Hippocampal formation (tissue), 2 donors: ENCODE measurements around the gene CEP83.
A peak's percentile ranks its signal among the peaks of the same experiment; 100 is the strongest.
"Not testable (repeated sequence)": the region's sequence is repeated elsewhere in the genome, so short reads cannot be mapped to it uniquely, and the experiment has no call there.

ENCODE experiments used
- DNase-seq, 2 donors: peaks; one replicate each; lab custom pipeline; 2025; lab: John Stamatoyannopoulos, UW

The CEP83 gene

DNA sequence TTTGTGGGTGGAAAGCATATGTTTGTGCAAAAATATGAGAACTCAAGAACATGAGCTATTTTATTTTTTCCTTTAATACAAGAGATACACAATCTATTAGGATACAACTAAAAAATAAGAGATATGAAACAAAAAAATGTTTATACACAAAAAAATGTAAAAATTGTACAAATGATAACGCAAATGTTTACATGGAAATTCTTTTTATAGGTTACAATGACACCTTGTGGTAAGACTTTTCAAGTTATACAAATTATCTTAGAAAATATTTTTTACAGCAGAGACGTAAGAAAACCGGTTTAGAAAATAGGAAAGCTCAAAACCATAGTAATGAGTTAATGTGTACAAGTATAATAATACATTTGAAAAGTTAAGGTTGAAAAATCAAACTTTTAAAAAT is 25.5 kb downstream of the CEP83 start:
- peak in 1 of 2 donors; percentile 25 for DNase-seq

DNA sequence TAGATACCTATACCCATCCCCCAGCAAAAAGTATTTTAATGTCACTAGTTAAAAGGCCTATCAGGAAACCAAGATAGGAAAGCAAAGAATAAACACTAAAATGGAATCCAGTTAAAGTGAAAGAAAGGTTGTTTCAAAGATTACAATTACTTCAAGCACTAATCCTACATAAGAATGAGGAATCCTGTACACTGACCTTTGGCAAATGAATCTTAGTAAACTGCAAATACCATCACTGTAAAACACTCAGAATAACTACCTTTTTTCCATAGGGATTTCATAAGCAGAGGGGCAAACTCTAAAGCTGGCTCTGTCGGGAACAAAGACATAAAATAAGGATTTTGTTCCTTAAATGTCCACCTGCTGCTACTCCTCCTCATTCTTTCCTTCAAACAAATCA is 25.9 kb downstream of the CEP83 start:
- peak in 1 of 2 donors; percentile 25 for DNase-seq

DNA sequence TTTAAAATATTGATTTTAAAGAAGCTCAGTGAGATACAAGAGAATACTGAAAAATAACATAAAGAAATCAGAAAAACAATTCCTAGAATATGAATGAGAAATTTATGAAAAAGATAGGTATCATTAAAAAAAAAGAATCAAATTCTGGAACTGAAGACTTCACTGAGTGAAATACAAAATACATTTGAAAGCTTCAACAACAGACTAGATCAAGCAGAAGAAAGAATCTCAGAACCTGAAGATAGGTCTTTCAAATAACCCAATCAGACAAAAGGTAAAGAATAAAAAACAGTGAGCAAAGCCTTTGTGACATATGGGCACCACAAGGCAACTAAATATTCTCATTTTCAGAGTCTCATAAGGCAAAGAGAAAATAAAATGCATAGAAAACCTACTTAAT is 29.4 kb downstream of the CEP83 start:
- DNase-seq = no peak

DNA sequence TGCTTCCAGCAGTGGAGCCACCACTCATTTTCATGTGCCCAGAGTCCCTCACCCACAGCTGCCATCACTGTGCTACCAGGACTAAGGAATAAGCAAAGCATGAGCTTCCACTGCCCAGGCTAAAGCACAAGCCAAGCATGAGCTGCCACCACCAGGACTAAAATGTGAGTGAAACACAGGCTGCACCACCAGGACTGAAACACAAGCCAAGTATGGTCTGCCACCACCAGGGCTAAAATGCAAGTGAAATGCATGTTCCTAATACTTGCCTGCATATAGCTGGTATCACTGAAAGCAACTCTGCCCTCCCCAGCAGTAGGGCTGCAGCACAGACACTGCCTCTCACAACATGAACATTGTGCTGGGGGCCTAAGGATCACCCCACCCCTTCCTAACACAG is 30.0 kb downstream of the CEP83 start:
- DNase-seq = no peak

DNA sequence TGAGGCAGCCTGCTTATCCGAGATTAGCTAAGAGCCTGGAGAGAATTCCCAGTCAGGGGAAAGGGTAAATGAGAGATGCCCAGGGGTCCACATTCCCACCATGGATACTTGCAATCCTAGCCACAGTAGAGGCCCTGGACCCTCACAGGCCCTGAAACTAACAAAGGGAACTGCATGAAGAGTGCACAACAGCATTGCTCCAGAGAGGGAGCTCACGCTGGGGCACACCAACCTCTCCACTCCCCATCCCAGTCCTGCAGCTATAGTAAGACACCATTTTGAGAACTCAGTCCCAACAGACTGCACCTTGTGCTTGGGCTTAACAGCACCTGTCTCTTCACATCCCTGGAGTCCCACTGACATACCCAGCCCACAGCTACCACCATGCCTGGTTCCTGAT is 30.5 kb downstream of the CEP83 start:
- DNase-seq = no peak

DNA sequence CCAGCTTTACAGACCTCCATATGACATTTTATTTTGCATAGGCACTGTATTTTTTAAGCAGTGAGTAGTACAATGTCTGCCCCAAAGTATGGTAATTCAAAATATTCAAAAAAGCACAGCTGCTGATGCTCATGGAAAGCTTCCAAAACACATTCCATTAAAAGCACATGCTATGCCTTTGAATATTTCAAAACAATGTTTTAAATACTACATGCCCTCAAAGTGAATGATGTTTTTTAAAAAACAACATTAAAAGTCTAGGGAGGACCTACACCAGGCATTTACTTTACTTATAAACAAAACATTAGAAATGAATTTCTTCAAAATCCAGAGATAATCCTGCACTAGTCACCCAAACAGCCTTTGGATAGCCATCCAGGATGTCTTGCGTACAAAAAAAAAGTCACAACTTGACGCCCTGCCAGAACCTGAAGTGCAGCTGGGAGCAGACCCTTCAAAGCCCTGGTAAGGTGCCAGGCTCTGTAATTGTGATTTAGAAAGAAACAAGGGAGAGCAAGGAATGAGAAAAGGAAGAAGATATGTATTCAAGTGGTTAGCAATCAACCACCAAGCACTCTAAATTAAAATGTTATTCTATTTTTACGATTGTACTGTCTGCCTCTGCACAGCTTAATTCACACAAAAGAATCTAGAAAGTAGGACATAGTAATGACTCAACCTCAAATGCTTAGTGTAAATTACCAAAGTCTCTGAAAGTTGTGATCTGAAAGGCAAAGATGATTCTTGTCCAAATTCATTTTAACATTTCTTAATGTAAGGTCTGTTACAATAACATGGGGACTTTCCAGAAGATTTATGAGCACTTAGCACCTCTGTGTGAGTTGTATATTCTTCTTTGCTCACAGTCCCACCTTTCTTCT is 31.9 kb downstream of the CEP83 start:
- DNase-seq = no peak

DNA sequence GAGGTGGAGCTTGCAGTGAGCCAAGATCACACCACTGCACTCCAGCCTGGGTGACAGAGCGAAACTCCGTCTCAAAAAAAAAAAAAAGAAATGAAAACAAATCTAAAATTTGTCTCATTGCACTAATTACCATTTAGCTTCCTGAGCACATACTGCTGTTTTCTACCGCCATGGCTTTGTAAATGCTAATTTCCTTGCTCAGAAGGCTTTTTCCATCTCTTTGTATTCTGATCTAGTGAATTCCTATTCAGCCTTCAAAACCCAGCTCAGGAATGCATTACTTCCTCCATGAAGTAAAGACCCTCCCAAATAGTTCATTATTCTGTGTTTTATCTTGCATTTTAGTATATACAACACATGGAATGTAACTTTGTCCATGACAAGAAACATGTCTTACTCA is 33.6 kb downstream of the CEP83 start:
- no peak for DNase-seq

DNA sequence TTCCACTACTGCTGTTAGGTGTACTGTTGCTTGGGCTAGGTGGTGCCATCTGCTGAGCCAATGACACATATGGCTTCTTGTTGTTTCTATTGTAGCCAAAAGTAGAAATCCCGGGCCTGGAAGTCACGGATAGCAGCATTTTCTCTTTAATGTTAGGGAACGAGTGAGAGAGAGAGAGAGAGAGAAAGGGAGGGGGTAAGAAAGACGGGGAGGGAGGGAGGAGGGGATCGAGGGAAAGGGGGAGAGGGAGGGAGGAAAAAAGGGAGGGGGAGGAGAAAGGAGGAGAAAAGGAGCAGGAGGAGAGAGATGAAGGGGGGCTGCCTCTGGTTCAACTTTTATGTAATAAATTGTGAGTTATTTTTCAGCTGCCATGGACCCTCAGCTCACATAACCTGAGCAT is 34.8 kb downstream of the CEP83 start:
- not testable (repeated sequence) for DNase-seq

DNA sequence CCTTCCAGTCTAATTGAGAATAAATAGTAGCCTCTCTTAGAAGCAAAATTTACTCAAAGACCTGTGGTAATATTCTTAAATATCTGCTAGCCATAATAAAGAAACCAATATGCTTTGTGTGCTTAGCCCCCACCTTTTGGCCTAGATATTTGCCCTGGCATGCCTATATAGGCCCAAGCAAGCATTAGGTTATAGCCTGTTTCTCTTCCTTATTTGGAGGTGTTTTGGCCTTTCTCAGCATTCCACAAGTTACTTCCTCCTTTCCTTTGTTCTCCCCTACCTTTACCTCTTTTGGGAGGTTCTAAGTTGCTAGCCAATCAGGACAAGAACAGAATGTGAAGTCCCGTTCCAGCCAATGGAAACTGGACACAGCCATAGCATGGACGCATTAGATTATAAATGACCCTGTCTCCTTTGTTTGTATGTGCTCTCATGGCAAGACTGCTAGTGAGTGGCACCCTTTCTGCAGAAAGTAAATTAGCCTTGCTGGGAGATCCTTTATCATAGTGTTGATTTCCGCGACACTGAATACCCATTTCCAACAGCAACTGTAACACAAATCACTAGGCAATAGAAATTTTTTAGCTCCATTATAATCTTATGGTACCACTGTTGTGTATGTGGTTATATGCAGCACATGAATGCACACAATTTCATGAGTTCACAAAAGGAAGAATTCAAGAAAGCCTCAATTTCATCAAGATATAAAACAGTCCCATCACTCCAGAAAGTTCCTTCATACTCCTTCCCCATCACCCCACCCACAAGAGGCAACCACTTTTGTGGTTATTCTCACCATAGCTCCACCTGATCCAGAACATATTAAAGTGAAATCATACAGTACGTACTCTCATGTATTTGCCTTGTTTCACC is 37.6 kb downstream of the CEP83 start:
- no peak for DNase-seq

DNA sequence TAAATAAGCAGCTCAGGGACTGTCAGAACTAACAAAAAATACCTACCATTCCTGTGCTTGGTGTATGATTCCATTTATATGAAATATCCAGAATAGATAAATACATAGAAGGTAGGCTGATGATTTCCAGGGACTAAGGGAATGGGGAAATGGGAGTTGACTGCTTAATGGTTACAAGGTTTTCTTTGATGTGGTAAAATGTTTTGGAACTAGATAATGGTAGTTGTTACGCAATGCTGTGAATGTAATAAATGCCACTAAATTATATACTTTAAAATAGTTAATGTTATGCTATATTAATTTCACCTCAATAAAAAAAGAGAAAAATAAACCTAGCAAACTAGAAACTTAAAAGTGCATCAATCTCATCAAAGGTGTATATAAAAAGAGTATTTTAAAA is 41.1 kb downstream of the CEP83 start:
- DNase-seq = no peak

DNA sequence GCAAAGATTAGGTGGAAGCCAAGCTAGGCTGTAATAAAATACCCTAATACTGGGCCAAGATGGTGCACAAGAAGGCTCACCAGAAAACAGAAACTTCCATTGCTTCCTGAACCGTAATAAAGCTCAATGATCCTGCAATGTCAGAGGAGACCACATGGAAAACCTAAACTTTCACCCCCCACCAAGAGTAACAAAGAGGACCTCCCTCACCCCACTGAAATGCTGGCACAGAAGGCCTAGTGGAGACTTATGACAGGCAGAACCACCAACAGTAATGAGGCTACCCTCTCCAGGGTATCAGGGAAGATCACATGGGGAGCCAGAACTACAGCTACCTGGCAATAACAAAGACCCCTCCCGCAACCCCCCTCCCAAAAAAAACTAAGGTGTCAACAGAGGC is 43.1 kb downstream of the CEP83 start:
- no peak for DNase-seq

DNA sequence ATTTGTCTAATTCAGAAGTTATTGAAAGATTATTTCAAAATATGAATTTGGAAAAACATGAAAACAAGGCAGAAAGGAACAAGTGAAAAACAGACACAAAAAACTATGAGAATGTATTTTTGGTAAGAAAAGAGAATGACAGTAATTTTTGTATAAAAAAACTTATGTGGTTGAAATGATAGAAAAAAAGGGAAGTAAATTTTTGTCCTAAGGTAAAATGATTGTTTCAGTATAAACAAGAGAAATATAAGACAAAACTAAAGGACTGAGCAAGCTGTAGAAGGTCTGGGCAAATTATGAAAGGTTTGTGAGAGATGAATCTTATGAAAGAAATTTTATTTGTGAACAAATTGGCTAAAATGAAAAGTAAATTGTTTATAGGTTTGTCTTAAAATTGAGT is 44.6 kb downstream of the CEP83 start:
- no peak for DNase-seq

DNA sequence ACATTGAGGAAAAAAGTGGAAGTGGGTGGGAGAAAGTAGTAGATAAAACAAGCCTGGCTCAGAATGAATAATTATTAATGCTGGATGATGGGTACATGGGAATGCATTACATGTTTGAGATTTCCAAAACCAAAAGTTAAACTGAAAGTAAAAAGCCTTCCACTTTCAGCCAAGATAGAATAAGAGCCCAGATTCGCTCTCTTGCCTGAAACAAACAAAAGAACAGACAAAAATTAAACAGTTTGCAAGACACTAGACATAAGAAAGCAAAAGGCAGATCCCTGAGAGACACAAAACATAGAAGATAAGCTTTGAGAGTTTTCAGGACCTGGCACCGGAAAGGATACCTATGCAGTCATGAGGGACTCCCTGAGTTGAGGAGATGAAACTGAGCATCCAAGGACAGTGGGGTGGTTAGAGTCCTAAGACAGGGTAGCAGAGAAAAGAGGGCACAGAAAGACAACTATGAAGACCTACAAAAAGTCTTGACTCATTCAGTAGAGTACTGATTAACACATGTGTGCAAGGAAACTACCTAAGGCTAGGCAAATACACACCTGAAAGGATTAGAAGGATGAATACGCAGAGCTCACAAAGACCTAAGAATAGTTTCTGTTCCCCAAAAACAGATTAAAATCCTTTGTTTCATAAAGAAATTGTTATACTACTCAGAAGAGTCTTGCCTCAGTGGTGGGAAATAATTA is 54.1 kb downstream of the CEP83 start:
- no peak for DNase-seq

DNA sequence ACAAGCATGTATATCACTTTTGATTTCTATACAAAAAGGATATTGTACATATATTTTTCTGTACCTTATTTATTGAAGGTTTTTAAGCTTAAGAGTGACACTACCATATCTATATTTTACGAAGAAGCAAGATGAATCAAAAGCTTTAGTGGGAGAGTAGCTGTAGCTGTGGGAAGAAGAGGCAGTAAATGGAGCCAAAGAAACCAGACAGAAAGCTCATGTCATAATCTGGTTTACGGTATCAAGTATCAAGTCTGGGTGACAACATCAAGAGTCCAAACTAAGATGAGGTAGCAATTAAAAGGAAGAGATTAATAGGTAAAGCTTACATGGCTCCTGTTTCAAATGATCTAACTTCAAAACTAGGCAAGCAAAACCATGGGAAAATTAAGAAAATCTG is 54.8 kb downstream of the CEP83 start:
- DNase-seq = no peak

DNA sequence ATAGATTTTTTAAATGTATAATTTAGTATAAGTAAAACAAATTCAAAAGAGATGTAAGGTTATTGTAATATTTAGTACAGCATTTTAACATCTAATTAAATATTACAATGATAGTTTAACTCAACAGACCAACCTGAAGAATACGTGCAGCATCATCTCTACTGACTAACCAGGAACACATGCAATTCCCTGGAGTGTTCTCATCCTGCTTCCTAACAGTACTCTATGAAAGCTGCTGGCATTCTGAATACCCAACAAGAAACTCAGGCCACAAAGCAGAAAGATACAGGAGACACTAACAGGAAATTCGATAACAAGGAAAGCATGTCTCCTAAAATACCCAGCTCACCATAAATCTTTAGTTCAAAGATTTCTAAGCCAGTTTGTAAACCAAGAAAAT is 58.3 kb downstream of the CEP83 start:
- DNase-seq = no peak

DNA sequence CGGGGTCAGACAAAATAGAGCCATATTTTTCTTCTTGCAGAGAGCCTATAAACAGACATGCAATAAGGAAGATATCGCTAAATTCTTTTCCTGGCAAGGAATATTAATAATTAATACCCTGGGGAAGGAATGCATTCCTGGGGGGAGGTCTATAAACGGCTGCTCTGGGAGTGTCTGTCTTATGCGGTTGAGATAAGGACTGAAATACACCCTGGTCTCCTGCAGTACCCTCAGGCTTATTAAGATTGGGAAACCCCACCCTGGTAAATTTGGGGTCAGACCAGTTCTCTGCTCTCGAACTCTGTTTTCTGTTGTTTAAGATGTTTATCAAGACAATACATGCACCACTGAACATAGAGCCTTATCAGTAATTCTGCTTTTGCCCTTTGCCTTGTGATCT is 61.0 kb downstream of the CEP83 start:
- not testable (repeated sequence) for DNase-seq

DNA sequence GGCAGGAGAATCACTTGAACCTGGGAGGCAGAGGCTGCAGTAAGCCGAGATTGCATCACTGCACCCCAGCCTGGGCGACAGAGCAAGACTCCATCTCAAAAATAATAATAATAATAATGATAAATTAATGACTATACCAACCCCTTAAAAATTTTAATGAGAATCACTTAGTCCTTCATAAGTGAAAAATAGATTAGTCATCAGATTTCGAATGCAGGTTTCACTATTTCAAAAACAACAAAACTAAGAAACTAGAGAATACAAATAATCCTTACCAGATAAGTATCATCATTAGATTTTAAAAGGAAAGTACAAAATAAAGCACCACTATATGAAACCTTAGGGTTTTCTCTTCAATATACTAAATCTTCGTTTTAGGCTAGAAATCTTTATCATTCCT is 62.3 kb downstream of the CEP83 start:
- no peak for DNase-seq

DNA sequence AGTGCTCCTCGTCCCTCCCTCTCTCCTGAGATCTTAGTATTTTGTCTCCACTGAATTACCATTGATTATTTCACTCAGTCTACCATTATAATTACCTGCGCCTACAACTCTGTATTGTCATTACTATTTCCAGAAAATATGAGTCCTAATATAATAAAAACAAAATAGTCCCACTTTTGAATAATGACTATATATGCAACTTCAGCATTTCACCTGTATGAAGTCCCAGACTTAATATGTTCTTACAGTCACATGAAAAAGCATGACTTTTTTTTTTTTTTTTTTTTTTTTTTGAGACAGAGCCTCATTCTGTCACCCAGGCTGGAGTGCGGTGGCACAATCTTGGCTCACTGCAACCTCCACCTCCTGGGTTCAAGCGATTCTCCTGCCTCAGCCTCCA is 63.7 kb downstream of the CEP83 start:
- DNase-seq = not testable (repeated sequence)

DNA sequence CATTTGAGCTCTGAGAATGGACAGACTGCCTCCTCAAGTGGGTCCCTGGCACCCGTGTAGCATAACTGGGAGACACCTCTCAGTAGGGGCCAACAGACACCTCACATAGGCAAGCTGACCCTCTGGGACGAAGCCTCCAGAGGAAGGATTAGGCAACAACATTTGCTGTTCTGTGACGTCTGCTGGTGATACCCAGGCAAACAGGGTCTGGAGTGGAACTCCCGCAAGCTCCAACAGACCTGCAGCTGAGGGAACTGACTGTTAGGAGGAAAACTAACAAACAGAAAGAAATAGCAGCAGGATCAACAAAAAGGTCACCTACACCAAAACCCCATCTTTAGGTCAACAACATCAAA is 69.6 kb downstream of the CEP83 start:
- no peak for DNase-seq

DNA sequence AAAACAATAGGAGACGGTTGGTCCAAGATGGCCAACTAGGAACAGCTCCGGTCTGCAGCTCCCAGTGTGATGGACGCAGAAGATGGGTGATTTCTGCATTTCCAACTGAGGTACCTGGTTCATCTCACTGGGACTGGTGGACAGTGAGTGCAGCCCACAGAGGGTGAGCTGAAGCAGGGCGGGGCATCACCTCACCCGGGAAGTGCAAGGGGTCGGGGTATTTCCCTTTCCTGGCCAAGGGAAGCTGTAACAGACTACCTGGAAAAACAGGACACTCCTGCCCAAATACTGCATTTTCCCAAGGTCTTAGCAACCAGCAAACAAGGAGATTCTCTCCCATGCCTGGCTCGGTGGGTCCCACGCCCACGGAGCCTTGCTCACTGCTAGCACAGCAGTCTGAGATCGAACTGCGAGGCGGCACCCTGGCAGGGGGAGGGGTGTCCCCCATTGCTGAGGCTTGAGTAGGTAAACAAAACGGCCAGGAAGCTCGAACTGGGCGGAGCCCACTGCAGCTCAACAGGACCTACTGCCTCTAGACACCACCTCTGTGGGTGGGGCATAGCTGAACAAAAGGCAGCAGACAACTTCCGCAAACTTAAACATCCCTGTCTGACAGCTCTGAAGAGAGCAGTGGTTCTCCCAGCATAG is 70.1 kb downstream of the CEP83 start:
- not testable (repeated sequence) for DNase-seq

DNA sequence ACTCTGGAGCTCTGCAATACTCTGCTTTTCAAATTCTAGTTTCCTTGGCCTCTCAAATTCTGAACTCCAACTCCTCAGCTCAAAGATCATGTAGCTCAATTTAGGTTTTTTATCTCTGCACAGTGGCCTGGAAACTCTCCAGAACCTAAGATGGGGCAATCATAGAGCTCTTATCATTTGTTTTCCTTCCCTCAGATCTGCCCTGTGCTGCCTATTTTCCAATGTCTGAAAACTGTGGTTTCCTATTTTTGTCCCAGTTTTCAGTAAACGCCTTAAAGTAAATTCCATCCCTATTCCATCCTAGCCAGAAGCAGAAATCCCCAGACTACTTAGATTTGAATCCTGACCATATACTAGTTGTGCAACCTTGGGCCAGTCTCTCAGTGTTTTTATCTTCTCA is 73.2 kb downstream of the CEP83 start:
- no peak for DNase-seq

DNA sequence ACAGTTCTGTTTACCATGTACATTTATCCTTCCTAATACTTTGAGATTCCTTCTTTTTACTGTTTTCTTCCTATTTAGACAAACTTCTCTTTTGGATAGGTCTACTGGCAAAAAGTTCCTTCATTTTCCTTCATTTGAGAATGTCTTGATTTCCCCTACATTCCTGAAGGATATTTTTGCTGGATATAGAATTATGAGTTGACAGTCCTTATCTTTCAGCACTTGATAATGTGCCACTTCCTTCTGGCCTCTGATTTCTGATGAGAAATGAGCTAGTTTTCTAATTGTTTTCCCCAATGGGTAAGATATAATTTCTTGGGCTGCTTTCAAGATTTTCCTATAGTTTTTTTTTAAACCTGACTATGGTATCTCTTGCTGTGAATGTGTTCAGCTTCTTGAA is 75.6 kb downstream of the CEP83 start:
- DNase-seq = no peak
